Measurements from ENCODE around the gene TMEM178B. TPM values are rescaled to one million over a fixed set of nuclear protein-coding genes. Genes with fewer than 3 reads are reported as not detected.

TMEM178B gene
- total and polyA plus RNA-seq, 9 donors, result 0.10 to 1.6 (median 0.30) TPM

GRCh38 chr7:141238596-141239243, 164.9 kb downstream of the TMEM178B start:
- H3K4me1 ChIP-seq (ENCODE audit: insufficient read depth), result no peaks in the 10 kb centered on the region
- intact Hi-C loops (cut with DNase I), result no loop called here
- DNase-seq, result no peak
- no peaks in the 10 kb centered on the region for H3K36me3 ChIP-seq
- WGBS, 3 donors, result 41 to 60% (median 50%) methylated on average over 10 of the region's 10 CpGs
- no peaks in the 10 kb centered on the region for H3K27me3 ChIP-seq
- H3K4me3 ChIP-seq, result no peak overlapping the region
- no peaks in the 10 kb centered on the region for H3K9me3 ChIP-seq
- H3K27ac ChIP-seq, result no peak overlapping the region
- TF ChIP-seq CTCF (IDR thresholded peaks at IDR 0.05) (no peak), POLR2A (IDR thresholded peaks at IDR 0.05) (no peak), EP300 (IDR thresholded peaks at IDR 0.05) (no peak)

GRCh38 chr7:141239661-141240060, 165.8 kb downstream of the TMEM178B start:
- H3K36me3 ChIP-seq, result no peaks in the 10 kb centered on the region
- WGBS, 3 donors, result 88 to 91% (median 89%) methylated on average over 2 of the region's 2 CpGs
- no peak for DNase-seq
- H3K27me3 ChIP-seq, result no peaks in the 10 kb centered on the region
- H3K4me1 ChIP-seq (ENCODE audit: insufficient read depth), result no peaks in the 10 kb centered on the region
- no peaks in the 10 kb centered on the region for H3K9me3 ChIP-seq
- TF ChIP-seq CTCF (IDR thresholded peaks at IDR 0.05) (no peak), EP300 (IDR thresholded peaks at IDR 0.05) (no peak), POLR2A (IDR thresholded peaks at IDR 0.05) (no peak)
- intact Hi-C loops (cut with DNase I), result no loop called here
- H3K27ac ChIP-seq, result no peak overlapping the region
- H3K4me3 ChIP-seq, result no peak overlapping the region

GRCh38 chr7:141242568-141242967, 168.7 kb downstream of the TMEM178B start:
- no peaks in the 10 kb centered on the region for H3K9me3 ChIP-seq
- TF ChIP-seq EP300 (IDR thresholded peaks at IDR 0.05), result no peak
- TF ChIP-seq POLR2A (IDR thresholded peaks at IDR 0.05), result no peak
- TF ChIP-seq CTCF (IDR thresholded peaks at IDR 0.05), result no peak
- no peak for DNase-seq
- H3K4me3 ChIP-seq, result no peak overlapping the region
- WGBS, 3 donors, result 45 to 64% (median 55%) methylated on average over 5 of the region's 5 CpGs
- H3K27ac ChIP-seq, result no peak overlapping the region
- H3K27me3 ChIP-seq, result no peaks in the 10 kb centered on the region
- no peaks in the 10 kb centered on the region for H3K4me1 ChIP-seq (ENCODE audit: insufficient read depth)
- H3K36me3 ChIP-seq, result no peaks in the 10 kb centered on the region
- intact Hi-C loops (cut with DNase I), result no loop called here

- DNase-seq, result no peak
- Histone ChIP-seq H3K4me3 (no peak overlapping the region), H3K27me3 (no peaks in the 10 kb centered on the region), H3K27ac (no peak overlapping the region), H3K36me3 (no peaks in the 10 kb centered on the region), H3K4me1 (ENCODE audit: insufficient read depth) (no peaks in the 10 kb centered on the region), H3K9me3 (no peaks in the 10 kb centered on the region)
- intact Hi-C loops (cut with DNase I), result no loop called here
- TF ChIP-seq CTCF (IDR thresholded peaks at IDR 0.05), result no peak
- TF ChIP-seq POLR2A (IDR thresholded peaks at IDR 0.05), result no peak
- TF ChIP-seq EP300 (IDR thresholded peaks at IDR 0.05), result no peak
- WGBS, 3 donors, result 69 to 71% (median 71%) methylated on average over 8 of the region's 8 CpGs
Observed at GRCh38 chr7:141243368-141243767, 169.5 kb downstream of the TMEM178B start.

Measured in ovary (tissue), 9 donors.